GM23338 (cell line): ENCODE data around the gene NPAS2. TPM values are rescaled to one million over a fixed set of nuclear protein-coding genes. Genes with fewer than 3 reads are reported as not detected.

Experiments
- ATAC-seq: fragments of 200-7000 bp; cut with Tn5 transposase; 3 replicates; pipeline ENCODE4 v1.9.1; 2020
- DNase-seq: peaks from one replicate; pipeline ENCODE4 v3.0.0-alpha.2; 2015; ENCODE audit warnings: low spot score
- H2AFZ ChIP-seq: fragments of 200-600 bp; sonication (generic); 2 replicates; pipeline ENCODE4 v1.8.0; 2016; ENCODE audit warnings: antibody characterized with exemption, mild to moderate bottlenecking, moderate library complexity
- H3F3A ChIP-seq: fragments of 200-600 bp; sonication (generic); replicated peaks from 2 replicates; pipeline ENCODE4 v1.8.0; 2017; ENCODE audit warnings: antibody characterized with exemption, mixed run types, low read depth
- H3K27ac ChIP-seq: fragments of 200-600 bp; sonication (generic); 2 replicates; pipeline ENCODE4 v1.6.1; 2016; ENCODE audit warnings: low read depth
- H3K27me3 ChIP-seq: fragments of 200-600 bp; sonication (generic); 2 replicates; pipeline ENCODE4 v1.8.0; 2016; ENCODE audit warnings: mild to moderate bottlenecking, mixed run types, moderate library complexity; ENCODE audit not compliant: insufficient read depth
- H3K36me3 ChIP-seq: fragments of 200-600 bp; sonication (generic); 2 replicates; pipeline ENCODE4 v1.8.0; 2016; ENCODE audit warnings: mild to moderate bottlenecking; ENCODE audit not compliant: insufficient read depth
- H3K4me1 ChIP-seq: fragments of 200-600 bp; sonication (generic); 2 replicates; pipeline ENCODE4 v1.8.0; 2016; ENCODE audit warnings: mild to moderate bottlenecking, moderate library complexity; ENCODE audit not compliant: insufficient read depth
- H3K4me2 ChIP-seq: fragments of 200-600 bp; sonication (generic); 2 replicates; pipeline ENCODE4 v1.7.1; 2017; ENCODE audit warnings: mixed run types
- H3K4me3 ChIP-seq: fragments of 200-600 bp; sonication (generic); 2 replicates; pipeline ENCODE4 v1.6.1; 2016; ENCODE audit warnings: mixed run types
- H3K79me2 ChIP-seq: fragments of 200-600 bp; sonication (generic); replicated peaks from 2 replicates; pipeline ENCODE4 v1.8.0; 2017; ENCODE audit warnings: mild to moderate bottlenecking; ENCODE audit not compliant: insufficient read depth
- H3K9me2 ChIP-seq: fragments of 200-600 bp; sonication (generic); 2 replicates; pipeline ENCODE4 v1.8.0; 2017; ENCODE audit not compliant: insufficient read depth
- H4K20me1 ChIP-seq: fragments of 200-600 bp; sonication (generic); replicated peaks from 2 replicates; pipeline ENCODE4 v1.8.0; 2017; ENCODE audit warnings: mild to moderate bottlenecking; ENCODE audit not compliant: insufficient read depth
- H3K27ac Mint-ChIP-seq: 2 replicates; pipeline ENCODE4 v1.8.0; 2020; ENCODE audit warnings: inconsistent platforms, mild to moderate bottlenecking, moderate library complexity, mixed read lengths
- H3K27me3 Mint-ChIP-seq: 3 replicates; pipeline ENCODE4 v1.8.0; 2022; ENCODE audit warnings: low read depth, mild to moderate bottlenecking, moderate library complexity, mixed read lengths, inconsistent platforms; ENCODE audit not compliant: insufficient read depth, poor library complexity
- H3K36me3 Mint-ChIP-seq: 3 replicates; pipeline ENCODE4 v1.8.0; 2021; ENCODE audit warnings: low read depth, mild to moderate bottlenecking, inconsistent platforms, moderate library complexity, mixed read lengths
- H3K4me1 Mint-ChIP-seq: 3 replicates; pipeline ENCODE4 v1.8.0; 2020; ENCODE audit warnings: mild to moderate bottlenecking, inconsistent platforms, mixed read lengths
- H3K4me3 Mint-ChIP-seq: 3 replicates; pipeline ENCODE4 v1.8.0; 2021; ENCODE audit warnings: moderate library complexity, mild to moderate bottlenecking, inconsistent platforms, mixed read lengths
- H3K9me3 Mint-ChIP-seq: 3 replicates; pipeline ENCODE4 v1.8.0; 2020; ENCODE audit warnings: moderate library complexity, mild to moderate bottlenecking, inconsistent platforms, mixed read lengths
- CREB1 ChIP-seq: fragments of 250-450 bp; sonication (Bioruptor Pico); IDR thresholded peaks from 2 replicates; pipeline ENCODE4 v1.5.0; 2020; ENCODE audit warnings: low read depth, mild to moderate bottlenecking, moderate library complexity
- ETS1 ChIP-seq: IDR thresholded peaks from 2 replicates; pipeline ENCODE4 v1.6.1; 2016; ENCODE audit warnings: antibody characterized with exemption
- EZH2 ChIP-seq: fragments of 200-600 bp; sonication (generic); IDR thresholded peaks from one replicate; pipeline ENCODE4 v1.8.0; 2017; ENCODE audit warnings: antibody characterized with exemption, mild to moderate bottlenecking, low read depth; ENCODE audit not compliant: unreplicated experiment
- EZH2phosphoT487 ChIP-seq: fragments of 200-600 bp; sonication (generic); IDR thresholded peaks from one replicate; pipeline ENCODE4 v1.8.1; 2018; ENCODE audit warnings: antibody characterized with exemption; ENCODE audit not compliant: unreplicated experiment
- JUNB ChIP-seq: IDR thresholded peaks from one replicate; pipeline ENCODE4 v1.6.1; 2016; ENCODE audit warnings: antibody characterized with exemption; ENCODE audit not compliant: unreplicated experiment
- NANOG ChIP-seq: IDR thresholded peaks from 2 replicates; pipeline ENCODE4 v1.6.1; 2016; ENCODE audit warnings: antibody characterized with exemption, borderline replicate concordance
- POLR2AphosphoS5 ChIP-seq: IDR thresholded peaks from 2 replicates; pipeline ENCODE4 v1.6.1; 2016; ENCODE audit warnings: antibody characterized with exemption, low read depth
- REST ChIP-seq: IDR thresholded peaks from one replicate; pipeline ENCODE4 v1.6.1; 2018; ENCODE audit warnings: antibody characterized with exemption; ENCODE audit not compliant: unreplicated experiment
- STAT1 ChIP-seq: IDR thresholded peaks from one replicate; pipeline ENCODE4 v1.6.1; 2016; ENCODE audit warnings: antibody characterized with exemption; ENCODE audit not compliant: unreplicated experiment
- ZNF114 ChIP-seq: fragments of 250-450 bp; sonication (Bioruptor Pico); IDR thresholded peaks from 2 replicates; pipeline ENCODE4 v1.5.0; 2020; ENCODE audit warnings: mild to moderate bottlenecking, moderate library complexity
- ZNF331 ChIP-seq: fragments of 250-450 bp; sonication (Bioruptor Pico); IDR thresholded peaks from 2 replicates; pipeline ENCODE4 v1.5.0; 2020; ENCODE audit warnings: low read depth, mild to moderate bottlenecking, moderate library complexity
- polyA plus RNA-seq: library from polyadenylated mRNA; unstranded; fragments of >200 nt; fragmentation: Nextera tagmentation; extraction: Ambion mirVana; gene quantifications from 2 replicates; pipeline ENCODE4 v1.2.1, GENCODE V29; 2016
- total RNA-seq: library from RNA; depleted of rRNA; stranded (reverse); fragments of >200 nt; shearing (Covaris generic); gene quantifications from 2 replicates; pipeline ENCODE4 v1.2.3, GENCODE V29; 2014
- TF ChIP-seq, protein P1 (sequence below), 2 experiments: fragments of 200-600 bp in 1 of 2; sonication (generic) in 1 of 2; conservative IDR thresholded peaks; 2 replicates each; pipeline versions ENCODE4 v1.5.1 to v1.6.1; 2016 to 2017; ENCODE audit warnings: antibody characterized with exemption in 2 of 2, low read depth in 2 of 2, mild to moderate bottlenecking in 2 of 2, moderate library complexity in 1 of 2
- TF ChIP-seq, protein P2 (sequence below): fragments of 250-450 bp; sonication (Bioruptor Pico); IDR thresholded peaks from 2 replicates; pipeline ENCODE4 v1.5.0; 2020; ENCODE audit warnings: mild to moderate bottlenecking, moderate library complexity

Gene NPAS2
- total and polyA plus RNA-seq, 2 experiments from 2014 or later: 0.56 to 1.1 TPM

DNA sequence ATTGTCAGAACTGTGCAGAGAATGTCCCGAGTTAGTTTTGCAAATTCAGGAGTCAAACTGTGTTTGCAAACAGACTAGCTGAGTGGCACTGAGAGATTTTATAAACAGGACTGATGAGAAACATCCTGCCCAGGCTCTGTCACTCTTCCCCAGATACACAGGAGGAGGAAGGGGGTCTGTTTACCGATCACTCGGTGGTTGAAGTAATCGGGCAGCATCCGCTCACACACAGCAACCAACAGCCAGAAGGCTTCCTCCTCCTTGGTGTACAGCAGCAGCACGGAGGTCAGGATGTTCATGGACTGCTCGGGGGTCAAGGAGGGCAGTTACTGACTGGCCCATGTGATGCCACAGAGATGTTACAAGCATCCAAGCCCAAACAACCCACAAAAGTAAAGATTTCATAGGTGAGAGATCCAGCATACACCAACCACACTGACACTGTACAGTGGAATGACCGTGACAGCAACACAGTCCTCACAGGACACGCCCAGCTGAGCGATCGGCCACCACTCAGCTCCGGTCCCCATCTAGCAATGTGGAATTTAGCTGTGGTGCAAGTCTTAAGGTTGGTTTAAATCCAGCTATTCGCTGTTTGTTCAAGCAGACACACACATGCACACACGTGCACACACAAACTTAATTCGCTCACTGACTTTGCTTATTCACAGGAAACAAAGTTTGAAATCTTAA, 212.3 kb downstream of the NPAS2 start:
- Histone ChIP-seq H3K4me3 (no peak overlapping the region), H3F3A (no peaks in the 10 kb centered on the region), H3K4me2 (no peak overlapping the region), H4K20me1 (peaks cover 3% of the 10 kb centered on the region; the same call in 1 of the 2 replicates), H3K36me3 (peaks cover 8% of the 10 kb centered on the region), H3K9me2 (no peaks in the 10 kb centered on the region), H3K27me3 (no peaks in the 10 kb centered on the region), H3K27ac (no peak overlapping the region), H3K4me1 (no peaks in the 10 kb centered on the region), H2AFZ (no peak overlapping the region), H3K79me2 (no peaks in the 10 kb centered on the region)
- ATAC-seq (no peak), DNase-seq (no peak)
- H3K27ac Mint-ChIP-seq: no peak overlapping the region
- H3K4me3 Mint-ChIP-seq: no peak overlapping the region
- peaks cover 3% of the 10 kb centered on the region; the same call in 1 of the 3 replicates for H3K4me1 Mint-ChIP-seq
- peaks cover 10% of the 10 kb centered on the region for H3K27me3 Mint-ChIP-seq
- TF ChIP-seq JUNB: no peak
- no peak for TF ChIP-seq EZH2phosphoT487
- TF ChIP-seq, protein P1, sequence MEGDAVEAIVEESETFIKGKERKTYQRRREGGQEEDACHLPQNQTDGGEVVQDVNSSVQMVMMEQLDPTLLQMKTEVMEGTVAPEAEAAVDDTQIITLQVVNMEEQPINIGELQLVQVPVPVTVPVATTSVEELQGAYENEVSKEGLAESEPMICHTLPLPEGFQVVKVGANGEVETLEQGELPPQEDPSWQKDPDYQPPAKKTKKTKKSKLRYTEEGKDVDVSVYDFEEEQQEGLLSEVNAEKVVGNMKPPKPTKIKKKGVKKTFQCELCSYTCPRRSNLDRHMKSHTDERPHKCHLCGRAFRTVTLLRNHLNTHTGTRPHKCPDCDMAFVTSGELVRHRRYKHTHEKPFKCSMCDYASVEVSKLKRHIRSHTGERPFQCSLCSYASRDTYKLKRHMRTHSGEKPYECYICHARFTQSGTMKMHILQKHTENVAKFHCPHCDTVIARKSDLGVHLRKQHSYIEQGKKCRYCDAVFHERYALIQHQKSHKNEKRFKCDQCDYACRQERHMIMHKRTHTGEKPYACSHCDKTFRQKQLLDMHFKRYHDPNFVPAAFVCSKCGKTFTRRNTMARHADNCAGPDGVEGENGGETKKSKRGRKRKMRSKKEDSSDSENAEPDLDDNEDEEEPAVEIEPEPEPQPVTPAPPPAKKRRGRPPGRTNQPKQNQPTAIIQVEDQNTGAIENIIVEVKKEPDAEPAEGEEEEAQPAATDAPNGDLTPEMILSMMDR (conservative IDR thresholded peaks at IDR 0.05; ENCODE audit: low read depth in 2 of 2): no peak
- TF ChIP-seq POLR2AphosphoS5: no peak
- no peak for TF ChIP-seq ZNF331 (CRISPR knock-in tag)
- TF ChIP-seq STAT1: no peak
- no peak for TF ChIP-seq ZNF114 (CRISPR knock-in tag)
- no peak for TF ChIP-seq NANOG
- no peak for TF ChIP-seq REST
- TF ChIP-seq ETS1: no peak
- TF ChIP-seq CREB1 (CRISPR knock-in tag): no peak
- no peak for TF ChIP-seq EZH2
- TF ChIP-seq, protein P2, sequence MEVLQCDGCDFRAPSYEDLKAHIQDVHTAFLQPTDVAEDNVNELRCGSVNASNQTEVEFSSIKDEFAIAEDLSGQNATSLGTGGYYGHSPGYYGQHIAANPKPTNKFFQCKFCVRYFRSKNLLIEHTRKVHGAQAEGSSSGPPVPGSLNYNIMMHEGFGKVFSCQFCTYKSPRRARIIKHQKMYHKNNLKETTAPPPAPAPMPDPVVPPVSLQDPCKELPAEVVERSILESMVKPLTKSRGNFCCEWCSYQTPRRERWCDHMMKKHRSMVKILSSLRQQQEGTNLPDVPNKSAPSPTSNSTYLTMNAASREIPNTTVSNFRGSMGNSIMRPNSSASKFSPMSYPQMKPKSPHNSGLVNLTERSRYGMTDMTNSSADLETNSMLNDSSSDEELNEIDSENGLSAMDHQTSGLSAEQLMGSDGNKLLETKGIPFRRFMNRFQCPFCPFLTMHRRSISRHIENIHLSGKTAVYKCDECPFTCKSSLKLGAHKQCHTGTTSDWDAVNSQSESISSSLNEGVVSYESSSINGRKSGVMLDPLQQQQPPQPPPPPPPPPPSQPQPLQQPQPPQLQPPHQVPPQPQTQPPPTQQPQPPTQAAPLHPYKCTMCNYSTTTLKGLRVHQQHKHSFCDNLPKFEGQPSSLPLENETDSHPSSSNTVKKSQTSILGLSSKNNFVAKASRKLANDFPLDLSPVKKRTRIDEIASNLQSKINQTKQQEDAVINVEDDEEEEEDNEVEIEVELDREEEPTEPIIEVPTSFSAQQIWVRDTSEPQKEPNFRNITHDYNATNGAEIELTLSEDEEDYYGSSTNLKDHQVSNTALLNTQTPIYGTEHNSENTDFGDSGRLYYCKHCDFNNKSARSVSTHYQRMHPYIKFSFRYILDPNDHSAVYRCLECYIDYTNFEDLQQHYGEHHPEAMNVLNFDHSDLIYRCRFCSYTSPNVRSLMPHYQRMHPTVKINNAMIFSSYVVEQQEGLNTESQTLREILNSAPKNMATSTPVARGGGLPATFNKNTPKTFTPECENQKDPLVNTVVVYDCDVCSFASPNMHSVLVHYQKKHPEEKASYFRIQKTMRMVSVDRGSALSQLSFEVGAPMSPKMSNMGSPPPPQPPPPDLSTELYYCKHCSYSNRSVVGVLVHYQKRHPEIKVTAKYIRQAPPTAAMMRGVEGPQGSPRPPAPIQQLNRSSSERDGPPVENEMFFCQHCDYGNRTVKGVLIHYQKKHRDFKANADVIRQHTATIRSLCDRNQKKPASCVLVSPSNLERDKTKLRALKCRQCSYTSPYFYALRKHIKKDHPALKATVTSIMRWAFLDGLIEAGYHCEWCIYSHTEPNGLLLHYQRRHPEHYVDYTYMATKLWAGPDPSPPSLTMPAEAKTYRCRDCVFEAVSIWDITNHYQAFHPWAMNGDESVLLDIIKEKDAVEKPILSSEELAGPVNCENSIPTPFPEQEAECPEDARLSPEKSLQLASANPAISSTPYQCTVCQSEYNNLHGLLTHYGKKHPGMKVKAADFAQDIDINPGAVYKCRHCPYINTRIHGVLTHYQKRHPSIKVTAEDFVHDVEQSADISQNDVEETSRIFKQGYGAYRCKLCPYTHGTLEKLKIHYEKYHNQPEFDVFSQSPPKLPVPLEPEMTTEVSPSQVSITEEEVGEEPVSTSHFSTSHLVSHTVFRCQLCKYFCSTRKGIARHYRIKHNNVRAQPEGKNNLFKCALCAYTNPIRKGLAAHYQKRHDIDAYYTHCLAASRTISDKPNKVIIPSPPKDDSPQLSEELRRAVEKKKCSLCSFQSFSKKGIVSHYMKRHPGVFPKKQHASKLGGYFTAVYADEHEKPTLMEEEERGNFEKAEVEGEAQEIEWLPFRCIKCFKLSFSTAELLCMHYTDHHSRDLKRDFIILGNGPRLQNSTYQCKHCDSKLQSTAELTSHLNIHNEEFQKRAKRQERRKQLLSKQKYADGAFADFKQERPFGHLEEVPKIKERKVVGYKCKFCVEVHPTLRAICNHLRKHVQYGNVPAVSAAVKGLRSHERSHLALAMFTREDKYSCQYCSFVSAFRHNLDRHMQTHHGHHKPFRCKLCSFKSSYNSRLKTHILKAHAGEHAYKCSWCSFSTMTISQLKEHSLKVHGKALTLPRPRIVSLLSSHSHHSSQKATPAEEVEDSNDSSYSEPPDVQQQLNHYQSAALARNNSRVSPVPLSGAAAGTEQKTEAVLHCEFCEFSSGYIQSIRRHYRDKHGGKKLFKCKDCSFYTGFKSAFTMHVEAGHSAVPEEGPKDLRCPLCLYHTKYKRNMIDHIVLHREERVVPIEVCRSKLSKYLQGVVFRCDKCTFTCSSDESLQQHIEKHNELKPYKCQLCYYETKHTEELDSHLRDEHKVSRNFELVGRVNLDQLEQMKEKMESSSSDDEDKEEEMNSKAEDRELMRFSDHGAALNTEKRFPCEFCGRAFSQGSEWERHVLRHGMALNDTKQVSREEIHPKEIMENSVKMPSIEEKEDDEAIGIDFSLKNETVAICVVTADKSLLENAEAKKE: no peak
- peaks cover 84% of the 10 kb centered on the region for H3K36me3 Mint-ChIP-seq
- no peaks in the 10 kb centered on the region for H3K9me3 Mint-ChIP-seq
